Measurements from ENCODE around the gene ST6GALNAC2. TPM values are rescaled to one million over a fixed set of nuclear protein-coding genes. Genes with fewer than 3 reads are reported as not detected.

The ST6GALNAC2 gene
- total RNA-seq, 2 donors from 2014 or later = 21.0 to 23.1 TPM

DNA sequence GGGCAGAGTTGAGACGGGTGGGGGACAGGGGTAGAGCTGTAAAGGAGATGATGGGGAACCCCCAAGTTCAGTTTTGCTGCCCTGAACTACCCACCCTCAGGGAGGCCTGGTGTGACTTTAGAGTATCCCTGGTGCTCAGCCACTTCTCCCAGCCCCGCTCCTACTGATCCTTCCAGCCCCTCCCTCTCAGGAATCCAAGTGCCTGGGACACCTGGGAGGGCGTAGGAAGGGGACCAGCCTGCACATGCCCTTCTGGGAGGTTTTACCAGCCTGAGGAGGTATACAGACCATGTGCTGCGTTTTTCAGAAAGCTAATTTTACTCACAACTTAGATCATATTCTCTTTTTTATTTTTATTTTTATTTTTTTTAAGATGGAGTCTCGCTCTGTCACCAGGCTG is 4.1 kb downstream of the ST6GALNAC2 start:
- TF ChIP-seq POLR2A (IDR thresholded peaks at IDR 0.05) (no peak), POLR2AphosphoS5 (IDR thresholded peaks at IDR 0.05) (peak; percentile 58)
- Histone ChIP-seq H3K4me3 (no peak overlapping the region), H3K27ac (peak overlapping the region; percentile 46 to 47), H3K4me1 (replicated peaks) (no peaks in the 10 kb centered on the region), H3K9me3 (no peaks in the 10 kb centered on the region), H3K27me3 (replicated peaks; ENCODE audit: insufficient read depth) (no peaks in the 10 kb centered on the region), H3K36me3 (no peaks in the 10 kb centered on the region)
- DNase-seq (ENCODE audit: low spot score) = peak; percentile 56
- intact Hi-C loops (cut with DNase I) = no loop called here
- WGBS = 63% methylated on average over 5 of the region's 5 CpGs

DNA sequence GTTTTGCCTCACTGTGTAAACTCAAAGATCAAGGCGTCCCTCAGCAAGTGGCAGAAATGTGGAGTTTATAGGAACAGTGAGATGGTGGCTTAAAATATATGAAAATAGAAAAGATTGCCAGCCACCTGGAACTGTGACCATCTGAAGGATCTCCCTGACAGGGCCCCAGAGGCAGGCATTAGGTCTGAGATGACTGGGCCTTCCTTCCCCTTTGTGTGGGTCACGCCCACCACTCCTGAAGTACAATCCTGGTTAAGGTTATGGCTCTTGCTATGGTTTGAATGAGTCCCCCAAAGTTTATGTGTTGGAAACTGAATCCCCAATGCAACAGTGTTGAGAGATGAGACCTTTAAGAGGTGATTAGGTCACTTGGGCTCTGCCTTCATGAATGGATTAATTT is 6.4 kb downstream of the ST6GALNAC2 start:
- Histone ChIP-seq H3K4me3 (no peak overlapping the region), H3K36me3 (no peaks in the 10 kb centered on the region), H3K27me3 (replicated peaks; ENCODE audit: insufficient read depth) (no peaks in the 10 kb centered on the region), H3K4me1 (replicated peaks) (no peaks in the 10 kb centered on the region), H3K9me3 (no peaks in the 10 kb centered on the region), H3K27ac (peak overlapping the region in 1 of 2 donors; percentile 35)
- intact Hi-C loops (cut with DNase I) = no loop called here
- 71% methylated on average over 2 of the region's 2 CpGs for whole genome bisulfite sequencing
- TF ChIP-seq, protein P1, sequence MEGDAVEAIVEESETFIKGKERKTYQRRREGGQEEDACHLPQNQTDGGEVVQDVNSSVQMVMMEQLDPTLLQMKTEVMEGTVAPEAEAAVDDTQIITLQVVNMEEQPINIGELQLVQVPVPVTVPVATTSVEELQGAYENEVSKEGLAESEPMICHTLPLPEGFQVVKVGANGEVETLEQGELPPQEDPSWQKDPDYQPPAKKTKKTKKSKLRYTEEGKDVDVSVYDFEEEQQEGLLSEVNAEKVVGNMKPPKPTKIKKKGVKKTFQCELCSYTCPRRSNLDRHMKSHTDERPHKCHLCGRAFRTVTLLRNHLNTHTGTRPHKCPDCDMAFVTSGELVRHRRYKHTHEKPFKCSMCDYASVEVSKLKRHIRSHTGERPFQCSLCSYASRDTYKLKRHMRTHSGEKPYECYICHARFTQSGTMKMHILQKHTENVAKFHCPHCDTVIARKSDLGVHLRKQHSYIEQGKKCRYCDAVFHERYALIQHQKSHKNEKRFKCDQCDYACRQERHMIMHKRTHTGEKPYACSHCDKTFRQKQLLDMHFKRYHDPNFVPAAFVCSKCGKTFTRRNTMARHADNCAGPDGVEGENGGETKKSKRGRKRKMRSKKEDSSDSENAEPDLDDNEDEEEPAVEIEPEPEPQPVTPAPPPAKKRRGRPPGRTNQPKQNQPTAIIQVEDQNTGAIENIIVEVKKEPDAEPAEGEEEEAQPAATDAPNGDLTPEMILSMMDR (IDR thresholded peaks at IDR 0.05) = no peak
- no peak for TF ChIP-seq POLR2AphosphoS5 (IDR thresholded peaks at IDR 0.05)
- no peak for TF ChIP-seq POLR2A (IDR thresholded peaks at IDR 0.05)
- DNase-seq (ENCODE audit: low spot score) = no peak

DNA sequence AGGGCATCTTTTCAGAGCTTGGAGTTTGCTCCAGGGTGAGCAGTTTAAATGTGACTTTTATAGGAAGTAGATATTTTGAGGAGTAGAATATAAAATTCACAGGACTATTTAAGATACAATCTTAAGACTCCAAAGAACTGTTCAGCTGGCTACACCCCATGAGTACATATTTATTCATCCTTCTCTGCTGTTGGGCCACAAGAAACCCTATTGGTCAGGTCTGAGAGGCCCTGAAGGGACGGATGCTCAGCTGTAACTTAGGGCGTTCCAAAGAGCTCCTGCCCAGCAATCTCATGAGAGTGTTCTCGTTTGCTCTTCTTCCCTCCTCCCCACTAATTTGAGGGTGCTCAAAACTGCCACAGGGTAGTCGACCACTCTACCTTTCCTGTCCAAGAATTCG is 7.3 kb downstream of the ST6GALNAC2 start:
- peak overlapping the region; percentile 29 to 38 for H3K27ac ChIP-seq
- H3K9me3 ChIP-seq = no peaks in the 10 kb centered on the region
- 34% methylated on average over 5 of the region's 5 CpGs for WGBS
- intact Hi-C loops (cut with DNase I) = no loop called here
- peak; percentile 74 for DNase-seq (ENCODE audit: low spot score)
- H3K36me3 ChIP-seq = no peaks in the 10 kb centered on the region
- H3K4me1 ChIP-seq (replicated peaks) = no peaks in the 10 kb centered on the region
- TF ChIP-seq POLR2A (IDR thresholded peaks at IDR 0.05) = peak; percentile 38
- peak; percentile 74 for TF ChIP-seq POLR2AphosphoS5 (IDR thresholded peaks at IDR 0.05)
- TF ChIP-seq, protein P1 (IDR thresholded peaks at IDR 0.05) = no peak
- no peak overlapping the region for H3K4me3 ChIP-seq
- H3K27me3 ChIP-seq (replicated peaks; ENCODE audit: insufficient read depth) = no peaks in the 10 kb centered on the region

DNA sequence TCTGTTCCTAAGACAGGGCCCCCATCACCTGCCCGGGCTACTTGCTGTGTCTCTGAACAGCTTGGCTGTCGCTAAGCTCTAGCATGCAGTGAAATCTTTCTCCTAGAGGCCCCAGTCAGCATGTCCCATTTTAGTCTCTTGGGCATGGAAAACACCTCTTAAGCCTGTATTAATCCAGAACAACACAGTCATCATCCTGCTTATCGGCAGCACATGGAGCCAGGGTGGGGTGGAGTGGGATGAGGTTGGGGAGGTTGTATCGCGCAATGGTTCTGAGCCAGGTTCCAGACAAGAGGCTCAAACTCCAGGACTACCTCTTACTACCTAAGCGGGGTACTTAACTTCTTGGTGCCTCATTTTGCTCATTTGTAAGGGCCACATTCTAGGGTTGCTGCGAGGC is 7.8 kb downstream of the ST6GALNAC2 start:
- no peak overlapping the region for H3K4me3 ChIP-seq
- 68% methylated on average over 7 of the region's 7 CpGs for WGBS
- no peaks in the 10 kb centered on the region for H3K4me1 ChIP-seq (replicated peaks)
- H3K36me3 ChIP-seq = no peaks in the 10 kb centered on the region
- no peaks in the 10 kb centered on the region for H3K9me3 ChIP-seq
- H3K27me3 ChIP-seq (replicated peaks; ENCODE audit: insufficient read depth) = no peaks in the 10 kb centered on the region
- TF ChIP-seq POLR2AphosphoS5 (IDR thresholded peaks at IDR 0.05) (no peak), POLR2A (IDR thresholded peaks at IDR 0.05) (no peak)
- TF ChIP-seq, protein P1 (IDR thresholded peaks at IDR 0.05) = no peak
- DNase-seq (ENCODE audit: low spot score) = no peak
- intact Hi-C loops (cut with DNase I) = no loop called here
- peak overlapping the region; percentile 29 to 38 for H3K27ac ChIP-seq

DNA sequence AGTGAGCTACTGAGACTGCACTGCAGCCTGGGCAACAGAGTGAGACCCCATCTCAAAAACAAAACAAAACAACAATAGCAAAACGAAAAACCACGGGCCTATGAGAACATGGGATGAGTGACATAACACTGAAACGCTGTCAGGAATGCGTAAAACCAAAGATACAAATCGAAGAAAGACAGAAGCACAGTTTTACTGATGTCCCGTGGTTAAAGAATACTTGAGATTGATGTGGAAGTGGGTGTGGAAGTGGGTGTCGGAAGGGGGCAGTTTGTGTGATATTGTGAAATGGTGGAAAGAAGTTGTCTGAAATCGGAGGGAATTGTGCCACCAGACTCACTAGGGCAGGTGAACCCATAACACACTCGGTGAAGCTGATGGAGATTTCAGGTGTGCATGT is 9.5 kb downstream of the ST6GALNAC2 start:
- Histone ChIP-seq H3K36me3 (no peaks in the 10 kb centered on the region), H3K9me3 (no peaks in the 10 kb centered on the region), H3K27ac (no peak overlapping the region), H3K4me3 (no peak overlapping the region), H3K27me3 (replicated peaks; ENCODE audit: insufficient read depth) (no peaks in the 10 kb centered on the region), H3K4me1 (replicated peaks) (no peaks in the 10 kb centered on the region)
- intact Hi-C loops (cut with DNase I) = no loop called here
- DNase-seq (ENCODE audit: low spot score) = no peak
- WGBS = 88% methylated on average over 9 of the region's 9 CpGs
- TF ChIP-seq, protein P1 (IDR thresholded peaks at IDR 0.05) = no peak
- TF ChIP-seq POLR2A (IDR thresholded peaks at IDR 0.05) = no peak
- no peak for TF ChIP-seq POLR2AphosphoS5 (IDR thresholded peaks at IDR 0.05)
